ENCODE data around the gene SLC44A1.

- TF ChIP-seq EZH2phosphoT487 (IDR thresholded peaks at IDR 0.05; ENCODE audit: insufficient read depth, low read depth), result no peak
- no peak for TF ChIP-seq EZH2 (IDR thresholded peaks at IDR 0.05; ENCODE audit: insufficient read depth, poor library complexity, severe bottlenecking)
Observed at GRCh38 chr9:105218673-105219072, 25.8 kb upstream of the SLC44A1 start.

Data from GM23248 (cell line).